WTC11 (cell line): Measurements from ENCODE around the gene NSMF. TPM values are rescaled to one million over a fixed set of nuclear protein-coding genes. Genes with fewer than 3 reads are reported as not detected.
A peak's percentile ranks its signal among the peaks of the same experiment; 100 is the strongest.

ENCODE experiments used
- ATAC-seq: fragments of 200-7000 bp; cut with Tn5 transposase; 2 replicates; pipeline ENCODE4 v1.10.0; 2021; ENCODE audit warnings: mild to moderate bottlenecking, moderate library complexity
- CTCF ChIA-PET: fragments of 300-600 bp; sonication (Branson Sonifier 250); formaldehyde crosslinking; loops from one replicate; lab custom pipeline; 2021; ENCODE audit warnings: antibody characterized with exemption; lab: Charles Lee
- POLR2A ChIA-PET: fragments of 350-600 bp; sonication (Branson Sonifier 250); formaldehyde crosslinking; loops from one replicate; lab custom pipeline; 2021; ENCODE audit warnings: antibody characterized with exemption; lab: Charles Lee
- DNase-seq: peaks from one replicate; pipeline ENCODE4 v3.0.0; 2021; ENCODE audit warnings: low spot score
- H3K27ac Mint-ChIP-seq: 2 replicates; pipeline ENCODE4 v1.8.0; 2021; ENCODE audit warnings: mixed read lengths
- H3K27me3 Mint-ChIP-seq: 2 replicates; pipeline ENCODE4 v1.8.0; 2021; ENCODE audit warnings: low read depth, mild to moderate bottlenecking, moderate library complexity, mixed read lengths
- H3K36me3 Mint-ChIP-seq: 2 replicates; pipeline ENCODE4 v1.8.0; 2021; ENCODE audit warnings: mixed read lengths
- H3K4me1 Mint-ChIP-seq: 2 replicates; pipeline ENCODE4 v1.8.0; 2022; ENCODE audit warnings: mixed read lengths
- H3K4me3 Mint-ChIP-seq: 2 replicates; pipeline ENCODE4 v1.8.0; 2021; ENCODE audit warnings: mild to moderate bottlenecking, moderate library complexity, mixed read lengths
- H3K9me3 Mint-ChIP-seq: 2 replicates; pipeline ENCODE4 v1.8.0; 2021; ENCODE audit warnings: mixed read lengths
- AR ChIP-seq: fragments of 250-450 bp; sonication (Bioruptor Pico); IDR thresholded peaks from 2 replicates; pipeline ENCODE4 v1.9.0; 2021; ENCODE audit warnings: mild to moderate bottlenecking
- CREB1 ChIP-seq: sonication (generic); formaldehyde crosslinking; IDR thresholded peaks from 2 replicates; pipeline ENCODE4 v1.8.0; 2023; ENCODE audit warnings: mild to moderate bottlenecking, missing genetic modification reagents
- ERG ChIP-seq: fragments of 250-450 bp; sonication (Bioruptor Pico); IDR thresholded peaks from 2 replicates; pipeline ENCODE4 v1.8.0; 2021; ENCODE audit warnings: mild to moderate bottlenecking
- ETV6 ChIP-seq: sonication (generic); formaldehyde crosslinking; IDR thresholded peaks from 2 replicates; pipeline ENCODE4 v1.8.1; 2022; ENCODE audit warnings: mild to moderate bottlenecking, missing genetic modification reagents
- FOXP1 ChIP-seq: sonication (generic); formaldehyde crosslinking; IDR thresholded peaks from 2 replicates; pipeline ENCODE4 v1.8.0; 2022; ENCODE audit warnings: missing genetic modification reagents, mild to moderate bottlenecking, moderate library complexity, borderline replicate concordance
- GABPB1 ChIP-seq: sonication (generic); formaldehyde crosslinking; IDR thresholded peaks from 2 replicates; pipeline ENCODE4 v1.8.1; 2023; ENCODE audit warnings: mild to moderate bottlenecking, missing genetic modification reagents
- JAZF1 ChIP-seq: fragments of 250-450 bp; sonication (Bioruptor Pico); IDR thresholded peaks from 2 replicates; pipeline ENCODE4 v1.9.0; 2021; ENCODE audit warnings: moderate library complexity, mild to moderate bottlenecking, inconsistent platforms
- NFE2L1 ChIP-seq: sonication (generic); formaldehyde crosslinking; IDR thresholded peaks from 2 replicates; pipeline ENCODE4 v1.8.1; 2023; ENCODE audit warnings: missing genetic modification reagents
- PREB ChIP-seq: sonication (generic); formaldehyde crosslinking; IDR thresholded peaks from 2 replicates; pipeline ENCODE4 v1.8.1; 2022; ENCODE audit warnings: mild to moderate bottlenecking, missing genetic modification reagents, moderate library complexity, borderline replicate concordance
- SOX15 ChIP-seq: fragments of 250-450 bp; sonication (Bioruptor Pico); IDR thresholded peaks from 2 replicates; pipeline ENCODE4 v1.9.0; 2021; ENCODE audit warnings: mild to moderate bottlenecking
- USF1 ChIP-seq: sonication (generic); formaldehyde crosslinking; IDR thresholded peaks from 2 replicates; pipeline ENCODE4 v1.8.0; 2022; ENCODE audit warnings: mild to moderate bottlenecking, missing genetic modification reagents
- ZBTB43 ChIP-seq: sonication (generic); formaldehyde crosslinking; IDR thresholded peaks from 2 replicates; pipeline ENCODE4 v1.8.1; 2023; ENCODE audit warnings: mild to moderate bottlenecking, missing genetic modification reagents
- ZNF416 ChIP-seq: fragments of 250-450 bp; sonication (Bioruptor Pico); IDR thresholded peaks from 2 replicates; pipeline ENCODE4 v1.9.0; 2021; ENCODE audit warnings: mild to moderate bottlenecking, inconsistent platforms
- total RNA-seq: library from RNA; stranded (reverse); gene quantifications from 3 replicates; pipeline ENCODE4 v1.2.3, GENCODE V29; 2021

The NSMF gene
- total RNA-seq, 1 experiment from 2014 or later, result 61.9 TPM

GRCh38 chr9:137455359-137455991 lies 3.7 kb downstream of the NSMF start:
- Mint-ChIP-seq H3K36me3 (peaks cover 3% of the 10 kb centered on the region; the same call in 1 of the 2 replicates), H3K9me3 (no peaks in the 10 kb centered on the region), H3K27ac (no peak overlapping the region), H3K4me3 (no peak overlapping the region), H3K27me3 (no peaks in the 10 kb centered on the region), H3K4me1 (peaks cover 6% of the 10 kb centered on the region)
- DNase-seq (peak; percentile 22), ATAC-seq (no peak)
- POLR2A ChIA-PET, result interaction anchor here (1.1 to 2.6 kb wide), 2 partner anchors 33 to 135 kb away, joined by 3 to 11 read pairs; partner anchors contain the start of genes EXD3 and NOXA1
- CTCF ChIA-PET, result no interaction called here
- TF ChIP-seq FOXP1 (CRISPR knock-in tag), result no peak
- no peak for TF ChIP-seq CREB1 (CRISPR knock-in tag)
- no peak for TF ChIP-seq SOX15 (CRISPR knock-in tag)
- no peak for TF ChIP-seq NFE2L1 (CRISPR knock-in tag)
- no peak for TF ChIP-seq USF1 (CRISPR knock-in tag)

- peak; percentile 45; the same call in 1 of the 2 replicates for TF ChIP-seq GABPB1 (CRISPR knock-in tag)
- no peak for TF ChIP-seq PREB
- no peak for TF ChIP-seq ETV6 (CRISPR knock-in tag)
- no peak for TF ChIP-seq ZBTB43 (CRISPR knock-in tag)
- Mint-ChIP-seq H3K36me3 (peaks cover 3% of the 10 kb centered on the region; the same call in 1 of the 2 replicates), H3K27ac (peak overlapping the region; percentile 68), H3K4me3 (peak overlapping the region; percentile 72), H3K27me3 (no peaks in the 10 kb centered on the region), H3K9me3 (no peaks in the 10 kb centered on the region), H3K4me1 (peaks cover 6% of the 10 kb centered on the region)
- DNase-seq (peak; percentile 57), ATAC-seq (peak; percentile 14)
- ChIA-PET POLR2A (interaction anchor here (1.1 to 2.6 kb wide), 2 partner anchors 32 to 134 kb away, joined by 3 to 11 read pairs; partner anchors contain the start of genes EXD3 and NOXA1), CTCF (interaction anchor here (0.6 to 1.9 kb wide), 5 partner anchors 80 to 1188 kb away, joined by 3 to 8 read pairs (median 3); partner anchors contain the start of gene NRARP)
These were observed 4.4 kb downstream of the NSMF start for GRCh38 chr9:137454597-137455358.

GRCh38 chr9:137454145-137454596 lies 5.0 kb downstream of the NSMF start:
- DNase-seq (peak; percentile 81), ATAC-seq (peak; percentile 43)
- H3K27ac Mint-ChIP-seq, result peak overlapping the region; percentile 68
- no peaks in the 10 kb centered on the region for H3K27me3 Mint-ChIP-seq
- ChIA-PET POLR2A (interaction anchor here (1.1 to 2.6 kb wide), 2 partner anchors 32 to 134 kb away, joined by 3 to 11 read pairs; partner anchors contain the start of genes EXD3 and NOXA1), CTCF (interaction anchor here (0.6 to 1.9 kb wide), 12 partner anchors 9 to 1187 kb away, joined by 3 to 16 read pairs (median 4); partner anchors contain the start of genes EXD3, NOXA1, NPDC1 and NRARP)
- peaks cover 3% of the 10 kb centered on the region; the same call in 1 of the 2 replicates for H3K36me3 Mint-ChIP-seq
- H3K4me3 Mint-ChIP-seq, result peak overlapping the region; percentile 72
- H3K4me1 Mint-ChIP-seq, result peaks cover 6% of the 10 kb centered on the region
- TF ChIP-seq JAZF1 (CRISPR knock-in tag), result no peak
- TF ChIP-seq ZNF416 (CRISPR knock-in tag), result 0 out of 2 replicates have a peak, but pooled peaks have one; percentile 23
- no peak for TF ChIP-seq AR (CRISPR knock-in tag)
- TF ChIP-seq ERG (CRISPR knock-in tag), result no peak
- TF ChIP-seq, all 79 proteins: peak for 1
- H3K9me3 Mint-ChIP-seq, result no peaks in the 10 kb centered on the region
